AG09309 (cell line): ENCODE measurements around the gene UBE2N.
"Not testable (repeated sequence)": the region's sequence is repeated elsewhere in the genome, so short reads cannot be mapped to it uniquely, and the experiment has no call there.

Experiments used
- DNase-seq: peaks from one replicate; pipeline ENCODE4 v3.0.0-alpha.2; 2010; ENCODE audit warnings: low read depth
- H3K4me3 ChIP-seq: 2 replicates; pipeline ENCODE4 v1.5.1; 2011; ENCODE audit warnings: mild to moderate bottlenecking, low read depth, low read length, moderate library complexity; ENCODE audit not compliant: control insufficient read depth
- TF ChIP-seq, protein P1 (sequence below): IDR thresholded peaks from 2 replicates; pipeline ENCODE4 v1.5.1; 2011; ENCODE audit warnings: mild to moderate bottlenecking, low read depth, low read length, inconsistent platforms; ENCODE audit not compliant: insufficient read depth, control insufficient read depth; ENCODE audit errors: missing control alignments

Gene UBE2N

DNA sequence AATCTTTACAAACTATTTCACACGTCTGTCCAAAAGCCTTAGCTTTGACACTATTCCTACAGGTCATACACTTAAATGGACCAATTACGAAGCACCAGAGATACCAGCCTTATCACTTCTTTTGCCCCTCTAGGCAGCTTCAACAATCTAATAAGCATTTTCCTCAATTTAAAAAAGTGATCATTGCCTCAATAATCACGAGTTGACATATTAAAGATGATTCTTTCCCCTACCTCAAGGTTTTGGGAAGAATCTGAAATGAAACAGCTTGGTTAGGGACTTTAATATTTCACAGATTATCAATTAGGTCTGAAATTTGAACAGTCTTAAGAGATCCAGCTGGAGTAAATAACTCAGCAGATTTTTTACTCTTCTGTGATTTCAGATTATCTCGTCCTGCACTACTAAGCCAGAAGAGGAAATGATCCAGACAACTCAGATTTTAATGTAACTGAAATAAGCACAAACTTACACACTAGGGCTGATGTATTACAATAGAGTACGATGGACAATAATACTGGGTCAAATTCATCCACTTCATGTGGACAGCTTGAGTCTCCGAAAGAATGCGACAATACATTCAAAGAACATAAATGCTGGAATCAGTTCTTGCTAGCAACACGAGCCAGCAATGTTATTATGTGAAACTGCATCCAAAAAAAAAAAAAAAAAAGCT, 15.9 kb downstream of the UBE2N start:
- TF ChIP-seq, protein P1, sequence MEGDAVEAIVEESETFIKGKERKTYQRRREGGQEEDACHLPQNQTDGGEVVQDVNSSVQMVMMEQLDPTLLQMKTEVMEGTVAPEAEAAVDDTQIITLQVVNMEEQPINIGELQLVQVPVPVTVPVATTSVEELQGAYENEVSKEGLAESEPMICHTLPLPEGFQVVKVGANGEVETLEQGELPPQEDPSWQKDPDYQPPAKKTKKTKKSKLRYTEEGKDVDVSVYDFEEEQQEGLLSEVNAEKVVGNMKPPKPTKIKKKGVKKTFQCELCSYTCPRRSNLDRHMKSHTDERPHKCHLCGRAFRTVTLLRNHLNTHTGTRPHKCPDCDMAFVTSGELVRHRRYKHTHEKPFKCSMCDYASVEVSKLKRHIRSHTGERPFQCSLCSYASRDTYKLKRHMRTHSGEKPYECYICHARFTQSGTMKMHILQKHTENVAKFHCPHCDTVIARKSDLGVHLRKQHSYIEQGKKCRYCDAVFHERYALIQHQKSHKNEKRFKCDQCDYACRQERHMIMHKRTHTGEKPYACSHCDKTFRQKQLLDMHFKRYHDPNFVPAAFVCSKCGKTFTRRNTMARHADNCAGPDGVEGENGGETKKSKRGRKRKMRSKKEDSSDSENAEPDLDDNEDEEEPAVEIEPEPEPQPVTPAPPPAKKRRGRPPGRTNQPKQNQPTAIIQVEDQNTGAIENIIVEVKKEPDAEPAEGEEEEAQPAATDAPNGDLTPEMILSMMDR = no peak
- DNase-seq = no peak
- H3K4me3 ChIP-seq = no peak overlapping the region

DNA sequence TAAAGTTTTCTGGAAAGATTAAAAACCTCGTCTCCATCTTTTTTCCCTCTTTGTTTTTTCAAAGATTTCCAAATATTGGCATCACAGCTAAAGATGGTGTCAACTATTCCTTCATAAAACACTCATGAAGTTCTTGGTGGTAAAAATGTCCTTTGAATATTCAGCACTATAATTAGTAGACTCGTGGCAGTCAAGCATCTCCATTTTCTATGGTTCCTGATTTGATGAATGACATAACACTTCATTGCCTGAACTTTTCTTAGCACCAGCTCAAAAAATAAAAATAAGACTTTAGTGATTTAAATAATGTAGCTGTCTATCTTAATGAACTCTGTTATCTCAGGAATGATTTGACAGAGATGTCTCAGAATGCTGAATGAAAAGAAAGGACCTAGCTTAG, 19.7 kb downstream of the UBE2N start:
- no peak for DNase-seq
- TF ChIP-seq, protein P1 = no peak
- no peak overlapping the region for H3K4me3 ChIP-seq

DNA sequence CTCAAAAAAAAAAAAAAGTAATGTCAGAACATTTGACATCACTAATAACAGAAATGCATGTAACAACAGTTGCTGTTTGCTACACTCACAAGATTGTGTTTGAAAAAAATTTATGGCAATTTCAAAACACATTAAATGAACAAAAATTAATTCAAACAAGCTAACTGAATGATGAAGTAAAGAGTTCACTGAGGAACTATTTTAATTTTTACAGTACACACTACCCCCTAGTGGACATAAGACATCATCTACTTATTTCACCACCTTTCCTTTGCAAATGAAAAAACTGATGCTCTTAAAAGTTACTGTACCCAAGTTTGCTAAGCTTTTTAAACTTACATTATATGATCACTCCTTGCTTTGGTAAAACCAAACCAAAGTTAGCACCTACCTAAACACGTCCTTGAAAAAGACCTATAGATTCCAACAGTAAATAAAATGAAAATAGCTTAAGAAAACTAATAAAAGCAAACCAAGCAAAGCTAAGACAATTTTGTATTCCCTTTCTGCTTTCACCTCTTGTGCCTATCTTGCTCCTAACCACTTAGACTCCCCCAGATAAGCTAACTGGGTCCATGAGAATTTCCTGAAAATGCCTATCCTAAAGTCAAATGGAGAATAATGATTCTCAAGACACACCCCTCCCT, 22.2 kb downstream of the UBE2N start:
- TF ChIP-seq, protein P1 = peak; percentile 38
- DNase-seq = peak; percentile 42
- H3K4me3 ChIP-seq = no peak overlapping the region

DNA sequence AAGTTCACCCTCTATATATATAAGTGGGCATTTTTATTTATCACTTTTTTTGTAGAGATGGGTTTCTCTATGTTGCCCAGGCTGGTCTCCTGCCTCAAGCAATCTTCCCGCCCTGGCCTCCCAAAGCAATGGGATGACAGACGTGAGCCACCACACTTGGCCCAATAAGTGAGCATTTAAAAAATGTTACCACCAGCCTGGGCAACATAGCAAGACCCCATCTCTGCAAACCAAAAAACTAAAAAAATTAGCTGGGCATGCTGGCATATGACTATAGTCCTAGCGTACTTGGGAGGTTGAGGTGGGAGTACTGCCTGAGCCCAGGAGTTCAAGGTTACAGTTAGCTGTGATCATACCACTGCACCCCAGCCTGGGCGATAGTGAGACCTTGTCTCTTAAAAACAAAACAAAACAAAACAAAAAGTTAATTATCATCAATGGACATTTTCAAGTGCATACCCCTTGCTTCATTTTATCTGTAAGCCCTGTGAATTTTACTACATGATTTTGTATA, 23.7 kb downstream of the UBE2N start:
- TF ChIP-seq, protein P1 = no peak
- H3K4me3 ChIP-seq = no peak overlapping the region
- DNase-seq = no peak

DNA sequence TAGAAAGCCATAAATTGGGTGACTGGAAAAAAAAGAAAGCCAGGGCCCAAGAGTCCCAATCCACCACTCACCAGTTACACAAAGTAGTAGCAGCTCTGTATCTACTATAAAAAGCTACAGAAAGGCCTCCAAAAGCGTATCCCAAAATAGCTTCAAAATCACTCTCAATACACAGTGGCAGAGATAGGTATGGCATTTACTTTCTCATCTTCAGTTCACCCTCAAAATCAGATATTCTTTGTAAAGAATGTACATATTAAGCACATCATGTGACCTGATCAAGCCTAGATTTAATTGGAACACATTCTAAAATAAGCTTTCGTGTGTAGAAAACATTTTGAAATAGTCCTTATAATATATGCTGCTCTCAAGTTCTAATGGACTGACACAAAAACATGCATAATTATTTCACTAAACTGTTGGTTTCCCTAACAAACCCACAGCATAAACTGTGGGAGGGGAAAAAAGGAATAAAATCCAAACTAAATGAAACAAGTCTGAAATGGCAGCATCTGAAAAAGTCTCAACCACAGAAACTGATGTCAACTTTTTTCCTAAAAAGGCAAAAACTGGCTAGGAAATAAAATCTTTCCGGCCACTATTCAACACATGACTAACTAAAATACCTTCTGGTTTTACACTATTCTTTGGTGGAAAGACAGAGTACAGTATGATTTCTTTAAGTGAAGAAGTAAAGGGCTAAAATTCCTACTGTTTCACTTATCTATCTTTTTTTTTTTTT, 25.9 kb downstream of the UBE2N start:
- TF ChIP-seq, protein P1 = no peak
- no peak for DNase-seq
- no peak overlapping the region for H3K4me3 ChIP-seq

DNA sequence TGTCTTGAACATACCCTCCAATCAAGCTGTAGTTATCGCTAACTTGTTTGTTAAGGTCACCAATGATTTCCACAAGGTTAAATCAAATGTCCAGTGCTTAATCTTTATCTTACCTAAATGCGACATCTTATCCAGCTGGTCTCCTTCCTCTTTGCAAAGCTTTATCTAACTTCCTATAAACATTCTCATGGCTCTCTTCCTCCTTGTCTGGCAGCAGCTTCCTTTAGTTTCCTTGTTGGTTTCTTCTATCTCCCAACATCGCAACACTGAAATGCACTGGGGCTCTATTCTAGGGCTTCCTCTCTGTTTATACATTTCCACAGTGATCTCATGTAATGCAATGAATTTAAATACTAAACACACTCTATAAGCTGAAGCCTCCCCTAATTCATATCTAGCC, 28.7 kb downstream of the UBE2N start:
- H3K4me3 ChIP-seq = no peak overlapping the region
- TF ChIP-seq, protein P1 = no peak
- DNase-seq = no peak

DNA sequence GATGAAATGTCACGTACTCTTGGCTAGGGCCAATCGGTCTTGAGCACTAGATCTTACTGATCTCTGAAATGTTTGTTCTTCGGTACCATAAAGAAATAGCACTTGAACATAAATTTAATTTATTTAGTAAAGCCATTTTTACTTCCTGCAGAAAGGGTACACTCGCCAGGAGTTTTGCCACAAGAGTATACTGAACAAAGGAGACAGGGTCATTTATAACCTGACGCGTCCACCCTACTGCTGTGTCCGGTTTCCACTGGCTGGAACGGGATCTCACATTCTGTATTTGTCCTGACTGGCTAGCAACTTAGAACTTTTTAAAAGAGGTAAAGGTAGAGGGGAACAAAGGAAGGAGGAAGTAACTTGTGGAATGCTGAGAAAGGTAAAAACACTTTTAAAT, 29.4 kb downstream of the UBE2N start:
- not testable (repeated sequence) for DNase-seq, H3K4me3 ChIP-seq

DNA sequence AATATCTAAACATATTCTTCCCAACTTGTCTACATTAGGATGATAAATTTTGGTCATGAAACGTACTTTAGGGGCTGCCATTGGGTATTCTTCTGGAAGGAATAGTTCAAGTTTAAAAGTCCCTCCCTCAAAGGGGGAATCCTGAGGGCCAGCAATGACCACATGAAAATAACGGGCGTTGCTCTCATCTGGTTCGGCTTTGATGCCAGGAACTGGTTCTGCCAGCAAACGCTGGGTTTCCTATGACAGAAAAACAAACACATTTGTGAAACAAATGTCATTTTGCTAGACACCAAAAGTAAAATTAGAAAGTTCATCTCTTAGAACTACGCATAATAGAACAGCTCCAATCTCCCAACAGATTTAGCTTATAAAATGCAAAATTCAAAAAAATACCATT, 30.7 kb downstream of the UBE2N start:
- H3K4me3 ChIP-seq, DNase-seq: not testable (repeated sequence)

DNA sequence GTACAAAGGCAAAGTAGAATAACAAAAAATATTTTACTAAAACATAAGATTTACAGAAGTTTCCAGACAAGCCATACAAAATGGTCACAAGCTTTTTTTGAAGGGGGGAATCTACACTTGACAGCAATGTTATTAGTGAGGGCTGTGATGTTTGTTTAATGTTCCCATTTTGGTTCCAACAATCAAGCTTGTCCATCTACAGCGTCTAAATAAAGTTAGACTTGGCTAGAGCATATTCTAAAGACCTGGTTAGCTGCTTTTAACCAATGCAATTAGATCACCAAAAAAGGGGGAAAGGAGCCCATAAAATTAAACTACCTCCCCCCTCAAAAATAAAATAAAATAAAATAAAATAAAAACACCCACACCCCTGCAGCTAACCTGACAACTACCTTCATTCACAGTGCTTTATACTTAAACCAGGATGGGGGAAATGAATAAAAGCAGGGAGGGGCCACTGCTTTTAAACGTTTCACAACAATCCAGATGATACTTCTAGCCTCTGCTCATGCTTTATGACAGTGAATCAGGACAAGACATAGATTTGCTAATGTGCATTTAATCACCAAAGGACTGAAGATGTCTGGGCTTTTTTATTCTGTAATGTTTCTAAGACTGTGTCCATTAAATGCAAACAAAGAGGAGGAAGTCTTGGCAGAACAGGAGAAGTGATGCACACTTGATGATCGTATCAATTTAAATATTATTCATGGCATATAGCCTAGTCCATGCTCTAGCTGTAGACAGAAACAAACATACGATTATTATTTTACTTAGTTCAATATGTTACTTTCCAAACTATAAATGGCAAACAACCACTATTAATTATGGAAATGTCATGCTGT, 32.2 kb downstream of the UBE2N start:
- not testable (repeated sequence) for H3K4me3 ChIP-seq

More for the DNA sequence above, 32.2 kb downstream of the UBE2N start:
- not testable (repeated sequence) for DNase-seq
